Measurements from ENCODE around the gene PDE11A.

PDE11A gene

GRCh38 chr2:177731384-177731783, 341.2 kb downstream of the PDE11A start:
- no peaks in the 10 kb centered on the region for H3K36me3 ChIP-seq (ENCODE audit: insufficient read depth, low read length)
- no peaks in the 10 kb centered on the region for H3K79me2 ChIP-seq (ENCODE audit: insufficient read depth, low read length)
- no peaks in the 10 kb centered on the region for H3K9me3 ChIP-seq (ENCODE audit: insufficient read depth, low read length, severe bottlenecking)
- peak overlapping the region; percentile 68 for H2AFZ ChIP-seq (ENCODE audit: low read depth, low read length)
- H3K27me3 ChIP-seq (ENCODE audit: insufficient read depth, low read length, poor library complexity): no peaks in the 10 kb centered on the region
- DNase-seq: peak; percentile 40
- TF ChIP-seq EZH2 (IDR thresholded peaks at IDR 0.05; ENCODE audit: borderline replicate concordance, low read depth, low read length, severe bottlenecking) (no peak), CTCF (IDR thresholded peaks at IDR 0.05; ENCODE audit: borderline replicate concordance, extremely low read depth, low read length, poor library complexity, severe bottlenecking) (no peak)
- peaks cover 11% of the 10 kb centered on the region for H3K4me1 ChIP-seq (ENCODE audit: insufficient read depth, low read length)
- peak overlapping the region; percentile 37; the same call in 1 of the 2 replicates for H3K4me2 ChIP-seq (ENCODE audit: insufficient read depth, low read length)
- no peaks in the 10 kb centered on the region for H4K20me1 ChIP-seq (ENCODE audit: insufficient read depth, low read length)
- ATAC-seq (ENCODE audit: insufficient read depth, low read depth): peak; percentile 94
- H3K4me3 ChIP-seq (ENCODE audit: low read depth in 1 of 2, low read length in 2 of 2): no peak overlapping the region
- no peak overlapping the region for H3K9ac ChIP-seq (ENCODE audit: low read depth, low read length)
- no peak overlapping the region; the same call in 1 of the 2 replicates for H3K27ac ChIP-seq (ENCODE audit: low read length)

GRCh38 chr2:177730792-177731191, 341.8 kb downstream of the PDE11A start:
- Histone ChIP-seq H3K27me3 (ENCODE audit: insufficient read depth, low read length, poor library complexity) (no peaks in the 10 kb centered on the region), H3K27ac (ENCODE audit: low read length) (no peak overlapping the region), H3K79me2 (ENCODE audit: insufficient read depth, low read length) (no peaks in the 10 kb centered on the region), H3K4me3 (ENCODE audit: low read depth in 1 of 2, low read length in 2 of 2) (no peak overlapping the region), H2AFZ (ENCODE audit: low read depth, low read length) (no peak overlapping the region), H3K4me1 (ENCODE audit: insufficient read depth, low read length) (peaks cover 11% of the 10 kb centered on the region), H4K20me1 (ENCODE audit: insufficient read depth, low read length) (no peaks in the 10 kb centered on the region), H3K9me3 (ENCODE audit: insufficient read depth, low read length, severe bottlenecking) (no peaks in the 10 kb centered on the region), H3K36me3 (ENCODE audit: insufficient read depth, low read length) (no peaks in the 10 kb centered on the region), H3K4me2 (ENCODE audit: insufficient read depth, low read length) (no peak overlapping the region), H3K9ac (ENCODE audit: low read depth, low read length) (no peak overlapping the region)
- DNase-seq: no peak
- TF ChIP-seq CTCF (IDR thresholded peaks at IDR 0.05; ENCODE audit: borderline replicate concordance, extremely low read depth, low read length, poor library complexity, severe bottlenecking) (no peak), EZH2 (IDR thresholded peaks at IDR 0.05; ENCODE audit: borderline replicate concordance, low read depth, low read length, severe bottlenecking) (no peak)
- no peak for ATAC-seq (ENCODE audit: insufficient read depth, low read depth)

- Histone ChIP-seq H3K4me2 (ENCODE audit: insufficient read depth, low read length) (no peak overlapping the region), H3K27me3 (ENCODE audit: insufficient read depth, low read length, poor library complexity) (no peaks in the 10 kb centered on the region)
Measured at GRCh38 chr2:177730363-177730762, 342.2 kb downstream of the PDE11A start.

More at GRCh38 chr2:177730363-177730762, 342.2 kb downstream of the PDE11A start:
- Histone ChIP-seq H3K4me3 (ENCODE audit: low read depth in 1 of 2, low read length in 2 of 2) (no peak overlapping the region), H4K20me1 (ENCODE audit: insufficient read depth, low read length) (no peaks in the 10 kb centered on the region), H3K36me3 (ENCODE audit: insufficient read depth, low read length) (no peaks in the 10 kb centered on the region), H3K9me3 (ENCODE audit: insufficient read depth, low read length, severe bottlenecking) (no peaks in the 10 kb centered on the region), H3K9ac (ENCODE audit: low read depth, low read length) (no peak overlapping the region), H2AFZ (ENCODE audit: low read depth, low read length) (no peak overlapping the region), H3K79me2 (ENCODE audit: insufficient read depth, low read length) (no peaks in the 10 kb centered on the region), H3K4me1 (ENCODE audit: insufficient read depth, low read length) (peaks cover 11% of the 10 kb centered on the region), H3K27ac (ENCODE audit: low read length) (no peak overlapping the region)
- ATAC-seq (ENCODE audit: insufficient read depth, low read depth) (no peak), DNase-seq (no peak)
- TF ChIP-seq CTCF (IDR thresholded peaks at IDR 0.05; ENCODE audit: borderline replicate concordance, extremely low read depth, low read length, poor library complexity, severe bottlenecking) (no peak), EZH2 (IDR thresholded peaks at IDR 0.05; ENCODE audit: borderline replicate concordance, low read depth, low read length, severe bottlenecking) (no peak)

All from DND-41 (cell line).